K562 (cell line): ENCODE data around the gene KMT5B. TPM values are rescaled to one million over a fixed set of nuclear protein-coding genes. Genes with fewer than 3 reads are reported as not detected.

Experiments
- MLLT1 ChIP-seq, 2 experiments: fragments of 450-650 bp; IDR thresholded peaks; 2 replicates each; pipeline ENCODE4 v1.6.1; 2016
- RBFOX2 ChIP-seq: fragments of 200-400 bp; formaldehyde crosslinking; IDR thresholded peaks from 2 replicates; pipeline ENCODE4 v1.6.1; 2017; ENCODE audit warnings: low read depth, mild to moderate bottlenecking, low read length, moderate library complexity
- SNAPC5 ChIP-seq: fragments of 250-450 bp; sonication (Bioruptor Pico); IDR thresholded peaks from 2 replicates; pipeline ENCODE4 v1.8.0; 2021; ENCODE audit warnings: moderate library complexity, mild to moderate bottlenecking, inconsistent platforms
- SUPT5H ChIP-seq: fragments of 450-650 bp; IDR thresholded peaks from 2 replicates; pipeline ENCODE4 v1.6.1; 2016
- ZBTB33 ChIP-seq: sonication (generic); formaldehyde crosslinking; IDR thresholded peaks from 2 replicates; pipeline ENCODE4 v1.8.1; 2023; ENCODE audit warnings: mild to moderate bottlenecking, missing genetic modification reagents
- polyA plus RNA-seq, 8 experiments: library from polyadenylated mRNA; depleted of rRNA in 4 of 8; stranded (reverse) in 5 of 8; unstranded in 3 of 8; fragments of >200 nt; fragmentation: Nextera tagmentation in 2 of 8; fragmentation: Illumina TruSeq in 1 of 8; extraction: Ambion mirVana in 2 of 8; extraction: Trizol in 1 of 8; gene quantifications; 2 replicates each; pipeline versions ENCODE4 v1.2.1 to v1.2.3, GENCODE V29; 2011 to 2014; ENCODE audit warnings: inconsistent platforms in 1 of 8, missing spikeins in 1 of 8
- total RNA-seq, 7 experiments: library from RNA; depleted of rRNA in 6 of 7; stranded (reverse); fragments of >200 nt in 6 of 7; fragmentation: Illumina TruSeq in 2 of 7; extraction: Trizol in 2 of 7; gene quantifications; 2 replicates each; pipeline versions ENCODE4 v1.2.1 to v1.2.3, GENCODE V29; 2011 to 2021; ENCODE audit warnings: low replicate concordance in 1 of 7

KMT5B gene
- total and polyA plus RNA-seq, 9 of the 15 experiments (the other 6 are each of a cell fraction or from before 2014, with no cell fraction given), result 7.3 to 27.3 (median 20.9) TPM

GRCh38 chr11:68261749-68262543, 48.9 kb upstream of the KMT5B start (continued):
- TF ChIP-seq ZBTB33 (CRISPR knock-in tag) (peak; percentile 11; the same call in 1 of the 2 replicates), RBFOX2 (peak; percentile 60; the same call in 1 of the 2 replicates), SNAPC5 (CRISPR knock-in tag) (no peak), MLLT1 (IDR thresholded peaks at IDR 0.05) (peak in 1 of 2 experiments; percentile 38; a peak in 1 of 4 replicates), SUPT5H (0 out of 2 replicates have a peak, but pooled peaks have one; percentile 51)
